Stimulated activated CD8-positive, alpha-beta memory T cell treated with anti-CD3 and anti-CD28 coated beads, Interleukin-4, amount 100 ng/mL, for 48 hours (primary cell): ENCODE data around the gene PRKX.
"Not testable (repeated sequence)": the region's sequence is repeated elsewhere in the genome, so short reads cannot be mapped to it uniquely, and the experiment has no call there.

ENCODE experiments used
- DNase-seq: peaks from one replicate; pipeline ENCODE4 v3.0.0-alpha.2; 2020

The PRKX gene

GRCh38 chrX:3713225-3713936 is at the start of gene PRKX:
Gene PRKX (minus strand): TSS chrX:3713649. CDS start chrX:3713253, 396 bp downstream.
- DNase-seq: peak; percentile 71

DNA sequence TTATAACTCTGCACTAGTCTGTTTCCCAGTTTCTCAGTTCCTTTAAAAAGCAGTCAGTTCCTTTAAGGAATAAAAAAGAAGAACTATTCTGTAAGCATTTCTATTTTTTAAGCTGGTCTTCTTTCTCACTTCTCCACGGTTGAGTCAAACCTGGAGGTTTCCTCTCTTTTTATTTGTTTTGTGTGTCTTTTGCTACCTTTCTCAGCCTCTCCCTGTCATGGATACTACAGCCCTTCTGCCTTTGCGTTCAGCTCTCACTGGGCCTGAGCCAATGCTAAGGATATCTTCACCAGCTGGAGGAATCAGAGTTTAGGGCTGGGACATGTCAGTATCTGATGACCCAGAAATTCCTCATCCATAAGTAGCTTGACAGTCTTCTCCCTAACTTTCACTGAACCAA is 49.7 kb upstream of the PRKX start:
- DNase-seq: no peak

DNA sequence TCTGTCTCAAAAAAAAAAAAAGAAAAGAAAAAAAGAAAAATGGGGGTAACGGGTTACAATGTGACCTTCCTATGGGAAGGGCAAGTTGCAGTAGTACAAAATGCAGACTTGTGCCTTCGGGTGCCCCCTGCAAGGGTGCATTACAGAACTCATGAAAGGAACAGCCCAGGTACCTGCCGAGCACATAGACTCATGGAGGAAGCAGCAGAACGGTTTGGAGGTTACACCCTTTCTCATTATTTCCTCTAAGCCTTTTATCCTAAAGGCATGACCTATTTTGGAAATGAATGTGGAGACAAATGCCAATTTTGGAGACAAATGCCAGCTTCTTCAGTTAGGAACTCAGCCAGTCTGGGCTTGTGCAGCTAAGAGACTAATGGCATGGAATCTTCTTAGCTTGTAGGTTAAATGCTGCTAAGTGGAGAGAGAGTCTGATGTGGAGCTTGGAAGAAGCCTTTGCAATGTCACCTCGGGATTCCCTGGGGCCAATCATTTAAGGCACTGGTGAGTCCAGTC is 44.1 kb upstream of the PRKX start:
- no peak for DNase-seq

GRCh38 chrX:3748052-3748559 is 34.7 kb upstream of the PRKX start:
- no peak for DNase-seq

GRCh38 chrX:3743801-3744439 is 30.5 kb upstream of the PRKX start:
- peak; percentile 50 for DNase-seq

- DNase-seq: not testable (repeated sequence)
These were observed 27.5 kb upstream of the PRKX start for GRCh38 chrX:3740946-3741345.

- DNase-seq: no peak
These were observed 25.1 kb upstream of the PRKX start for GRCh38 chrX:3738509-3738908.

GRCh38 chrX:3736536-3736935 is 23.1 kb upstream of the PRKX start:
- not testable (repeated sequence) for DNase-seq

GRCh38 chrX:3735891-3736290 is 22.4 kb upstream of the PRKX start:
- DNase-seq: not testable (repeated sequence)

- not testable (repeated sequence) for DNase-seq
These were observed 21.0 kb upstream of the PRKX start for GRCh38 chrX:3734456-3734855.

DNA sequence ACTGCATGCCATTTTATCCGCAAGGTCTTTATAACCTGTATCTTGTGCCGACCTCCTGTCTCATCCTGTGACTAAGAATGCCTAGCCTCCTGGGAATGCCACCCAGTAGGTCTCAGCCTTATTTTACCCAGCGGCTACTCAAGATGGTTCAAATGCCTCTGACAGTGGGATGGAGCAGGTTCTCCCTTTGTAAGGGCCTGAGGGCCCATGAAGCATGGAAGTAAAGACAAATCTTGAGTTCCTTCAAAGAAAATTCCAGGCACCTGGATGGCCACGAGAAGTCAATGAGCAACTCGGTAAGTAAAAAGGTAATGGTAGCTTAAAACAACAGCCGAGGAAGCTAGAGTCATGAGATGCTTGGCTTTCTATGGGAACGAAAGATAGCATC is 19.6 kb upstream of the PRKX start:
- no peak for DNase-seq

DNA sequence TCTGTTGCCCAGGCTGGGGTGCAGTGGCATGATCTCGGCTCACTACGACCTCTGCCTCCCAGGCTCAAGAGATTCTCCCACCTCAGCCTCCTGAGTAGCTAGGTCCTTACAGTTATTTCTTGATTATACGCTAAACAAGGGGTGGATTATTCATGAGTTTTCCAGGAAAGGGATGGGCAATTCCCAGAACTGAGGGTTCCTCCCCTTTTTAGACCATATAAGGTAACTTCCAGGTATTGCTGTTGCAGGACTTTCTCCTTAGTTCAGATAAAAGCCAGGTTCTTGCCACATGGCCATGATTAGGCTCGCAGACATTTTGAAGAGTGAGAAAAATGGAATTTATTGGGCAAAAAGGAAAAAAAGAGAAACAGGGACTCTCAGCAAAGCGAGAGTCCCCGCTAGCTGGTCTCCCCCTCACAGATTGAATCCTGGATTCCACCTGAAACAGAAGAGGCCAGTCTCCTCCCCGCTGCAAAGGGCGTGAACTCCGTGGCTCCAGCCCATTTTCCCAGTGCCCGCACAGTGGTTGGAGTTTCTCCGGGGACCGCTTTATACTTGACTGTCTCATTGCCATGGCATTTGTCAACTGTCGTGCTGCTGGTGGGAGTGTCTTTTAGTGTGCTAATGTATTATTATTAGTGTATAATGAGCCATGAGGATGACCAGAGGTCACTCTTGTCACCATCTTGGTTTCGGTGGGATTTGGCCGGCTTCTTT is 19.0 kb upstream of the PRKX start:
- not testable (repeated sequence) for DNase-seq

- no peak for DNase-seq
These were observed 15.0 kb upstream of the PRKX start for GRCh38 chrX:3728454-3728853.

- DNase-seq: not testable (repeated sequence)
These were observed 10.0 kb upstream of the PRKX start for GRCh38 chrX:3723460-3723859.

- no peak for DNase-seq
These were observed 4.4 kb upstream of the PRKX start for GRCh38 chrX:3717742-3718420.

DNA sequence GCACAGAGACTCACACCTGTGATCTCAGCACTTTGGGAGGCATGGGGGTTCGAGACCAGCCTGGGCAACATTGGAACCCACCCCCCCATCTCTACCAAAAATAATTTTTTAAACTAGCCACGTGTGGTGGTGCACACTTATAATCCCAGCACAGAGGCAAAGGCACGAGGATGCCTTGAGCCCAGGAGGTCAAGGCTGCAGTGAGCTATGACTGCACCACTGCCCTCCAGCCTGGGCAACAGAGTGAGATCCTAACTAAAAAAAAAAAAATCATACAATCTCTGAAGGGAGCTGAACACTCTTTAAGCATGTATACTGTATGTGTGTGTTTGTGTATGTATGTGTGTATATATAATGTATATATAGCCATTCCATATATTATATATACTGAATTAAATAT is 2.5 kb upstream of the PRKX start:
- DNase-seq: no peak

- DNase-seq: not testable (repeated sequence)
These were observed 1.4 kb upstream of the PRKX start for GRCh38 chrX:3714706-3715479.

DNA sequence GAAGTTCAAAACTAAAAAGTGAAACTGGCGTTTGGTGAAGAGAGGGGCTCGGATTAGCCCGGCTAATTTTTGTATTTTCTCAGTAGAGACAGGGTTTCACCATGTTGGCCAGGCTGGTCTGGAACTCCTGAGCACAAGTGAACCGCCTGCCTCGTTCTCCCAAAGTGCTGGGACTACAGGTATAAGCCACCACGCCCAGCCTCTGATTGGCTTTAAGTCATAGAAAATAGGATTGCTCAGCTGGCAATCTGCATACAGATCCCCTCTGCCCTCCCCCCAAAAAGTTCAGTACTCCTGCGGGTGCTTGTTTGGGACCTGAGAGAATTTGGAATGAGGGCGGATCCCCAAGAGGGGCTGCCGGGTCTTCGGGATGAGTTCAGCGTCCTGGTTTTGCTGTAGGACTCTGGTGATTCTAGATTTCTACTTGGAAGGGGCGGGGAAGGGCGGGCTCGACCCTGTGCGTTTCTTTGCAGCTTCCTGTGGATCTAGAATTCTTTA is 537 bp upstream of the PRKX start:
- DNase-seq: no peak

- peak; percentile 29 for DNase-seq
These were observed 602 bp downstream of the PRKX start for GRCh38 chrX:3712870-3713224.

DNA sequence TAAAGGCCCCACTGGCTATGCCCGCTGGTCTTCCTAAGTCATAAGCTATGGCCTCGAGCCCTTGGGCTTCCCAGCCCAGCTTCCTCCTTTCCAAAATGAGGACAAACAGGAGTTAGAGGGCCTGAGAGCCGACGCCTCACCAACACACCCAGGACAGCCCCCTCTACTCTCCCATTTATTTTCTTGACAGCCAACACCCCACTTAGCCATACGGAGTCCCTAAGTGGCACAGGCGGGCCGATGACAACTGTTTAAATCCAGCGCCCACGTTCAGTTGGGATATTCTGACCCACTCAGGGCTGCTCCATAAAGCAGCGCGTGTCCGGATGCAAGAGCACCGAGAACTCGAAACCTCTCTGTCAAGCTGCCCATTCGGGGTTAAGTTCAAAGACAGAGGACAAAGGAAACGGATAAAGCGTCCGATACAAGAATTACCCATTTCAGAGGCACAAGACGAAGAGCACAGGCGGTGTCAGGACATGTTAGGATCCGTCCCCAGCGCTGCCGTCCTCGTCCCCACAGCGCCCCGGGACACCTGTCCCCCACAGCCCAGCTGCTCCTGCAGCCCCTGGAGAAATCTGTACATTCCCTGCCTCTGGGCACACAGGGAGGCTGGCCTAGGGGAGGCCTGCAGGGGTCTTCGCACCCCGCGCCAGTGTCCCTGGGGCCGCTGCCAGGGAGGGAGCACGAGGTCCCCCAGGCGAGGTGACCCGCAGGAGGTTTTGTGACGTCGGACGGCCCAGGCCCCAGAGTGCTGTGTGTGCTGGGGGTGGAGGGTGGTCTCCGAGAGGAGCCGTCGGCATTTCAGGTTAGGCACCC is 1.2 kb downstream of the PRKX start:
- DNase-seq: peak; percentile 30

- DNase-seq: peak; percentile 28
These were observed 2.0 kb downstream of the PRKX start for GRCh38 chrX:3711331-3711917.
